D721Med (cell line): Measurements from ENCODE around the gene RABAC1.

Source experiments
- DNase-seq: peaks from one replicate; pipeline ENCODE4 v3.0.0; 2011; ENCODE audit warnings: low spot score; ENCODE audit not compliant: insufficient read length
- FAIRE-seq: peaks from 2 replicates; lab custom pipeline; 2011; peaks lifted over from hg19 to GRCh38; lab: Jason Lieb, UNC
- CTCF ChIP-seq: IDR thresholded peaks from 2 replicates; pipeline ENCODE4 v1.5.1; 2012; ENCODE audit warnings: mild to moderate bottlenecking, control low read depth; ENCODE audit not compliant: insufficient read depth; ENCODE audit errors: missing control alignments

The RABAC1 gene

DNA sequence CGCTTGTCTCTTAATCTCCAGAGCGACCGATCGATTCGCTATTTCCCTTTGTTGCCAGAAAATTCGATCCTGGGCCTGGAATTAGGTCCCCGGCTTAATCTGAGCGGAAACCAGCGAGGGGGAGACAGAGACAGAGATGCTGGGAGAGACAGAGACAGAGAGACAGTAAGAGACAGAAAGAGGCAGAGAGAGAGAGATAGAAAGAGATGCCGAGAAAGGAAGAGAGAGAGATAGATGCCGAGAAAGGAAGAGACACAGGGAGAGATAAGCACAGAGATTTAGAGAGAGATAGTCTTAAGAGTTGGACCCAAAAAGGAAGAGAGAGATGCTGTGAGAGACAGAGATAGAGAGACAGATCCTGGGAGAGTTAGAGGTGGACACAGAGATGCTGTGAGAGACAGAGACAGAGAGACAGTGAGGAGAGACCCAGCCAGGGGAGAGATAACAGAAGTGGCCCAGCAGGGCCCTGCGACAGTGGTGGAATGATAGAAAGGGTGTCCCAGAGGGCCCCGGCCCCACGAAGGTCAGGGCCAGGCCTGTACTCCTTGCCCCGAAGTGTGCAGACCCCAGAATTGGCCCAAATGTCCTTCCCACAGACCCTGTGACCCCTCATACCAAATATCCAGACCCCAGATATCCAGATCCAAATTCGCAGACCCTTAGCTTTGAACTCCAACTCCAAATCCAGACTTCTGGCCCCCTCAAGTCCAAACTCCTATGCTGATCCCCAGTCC is 32.2 kb downstream of the RABAC1 start:
- no peak for DNase-seq
- no peak for FAIRE-seq
- TF ChIP-seq CTCF, result no peak

- DNase-seq (no peak), FAIRE-seq (no peak)
- TF ChIP-seq CTCF, result no peak
Observed at GRCh38 chr19:41926028-41926762, 32.9 kb downstream of the RABAC1 start.

GRCh38 chr19:41925208-41926003 is 33.7 kb downstream of the RABAC1 start:
- no peak for FAIRE-seq
- DNase-seq, result no peak
- no peak for TF ChIP-seq CTCF

DNA sequence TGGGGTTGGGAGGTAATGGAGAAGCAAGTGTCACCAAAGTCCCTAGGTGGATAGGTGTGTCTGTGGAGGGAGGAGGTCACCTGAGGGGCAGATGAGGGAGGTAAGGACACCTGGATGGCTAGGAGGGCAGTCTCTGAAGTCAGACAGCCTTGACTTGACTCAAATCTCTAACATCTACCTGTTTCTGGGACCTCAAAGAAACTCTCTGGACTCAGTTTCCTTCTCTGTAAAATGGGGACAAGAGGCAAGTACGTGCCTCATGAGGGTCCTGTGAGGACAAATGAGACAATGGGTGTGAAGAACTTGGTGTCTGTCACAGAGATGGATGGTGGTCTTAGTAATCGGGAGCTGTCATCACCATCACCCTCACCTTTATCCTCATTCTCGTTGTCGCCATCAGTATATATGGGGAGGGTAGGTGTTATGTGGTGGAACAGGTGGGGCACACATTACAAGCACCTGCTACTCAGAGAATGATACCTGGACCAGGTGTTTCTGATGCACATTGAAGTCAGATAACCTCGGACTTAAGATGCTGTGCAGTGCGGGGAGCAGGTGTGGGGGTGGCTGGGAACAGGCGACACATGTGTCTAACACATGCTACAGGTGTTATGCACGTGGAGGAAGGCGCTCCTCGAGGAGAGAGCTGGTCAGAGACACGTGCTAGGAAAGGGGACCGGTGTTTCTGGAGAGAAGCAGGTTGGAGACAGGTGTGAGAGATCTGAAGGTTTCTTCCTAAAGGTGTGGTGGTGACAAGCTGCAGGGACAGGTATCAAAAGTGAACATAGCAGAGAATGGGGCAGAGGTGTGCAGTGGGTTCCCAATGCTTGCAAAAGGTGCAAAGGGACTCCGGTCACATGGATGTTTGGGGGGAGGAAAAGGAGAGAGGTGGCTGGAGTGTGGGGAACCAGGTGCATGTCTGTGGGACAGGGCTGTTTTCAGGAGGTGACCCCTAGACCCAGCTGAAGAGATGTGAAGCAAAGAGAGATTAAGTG is 34.7 kb downstream of the RABAC1 start:
- FAIRE-seq, result no peak
- DNase-seq, result no peak
- no peak for TF ChIP-seq CTCF

DNA sequence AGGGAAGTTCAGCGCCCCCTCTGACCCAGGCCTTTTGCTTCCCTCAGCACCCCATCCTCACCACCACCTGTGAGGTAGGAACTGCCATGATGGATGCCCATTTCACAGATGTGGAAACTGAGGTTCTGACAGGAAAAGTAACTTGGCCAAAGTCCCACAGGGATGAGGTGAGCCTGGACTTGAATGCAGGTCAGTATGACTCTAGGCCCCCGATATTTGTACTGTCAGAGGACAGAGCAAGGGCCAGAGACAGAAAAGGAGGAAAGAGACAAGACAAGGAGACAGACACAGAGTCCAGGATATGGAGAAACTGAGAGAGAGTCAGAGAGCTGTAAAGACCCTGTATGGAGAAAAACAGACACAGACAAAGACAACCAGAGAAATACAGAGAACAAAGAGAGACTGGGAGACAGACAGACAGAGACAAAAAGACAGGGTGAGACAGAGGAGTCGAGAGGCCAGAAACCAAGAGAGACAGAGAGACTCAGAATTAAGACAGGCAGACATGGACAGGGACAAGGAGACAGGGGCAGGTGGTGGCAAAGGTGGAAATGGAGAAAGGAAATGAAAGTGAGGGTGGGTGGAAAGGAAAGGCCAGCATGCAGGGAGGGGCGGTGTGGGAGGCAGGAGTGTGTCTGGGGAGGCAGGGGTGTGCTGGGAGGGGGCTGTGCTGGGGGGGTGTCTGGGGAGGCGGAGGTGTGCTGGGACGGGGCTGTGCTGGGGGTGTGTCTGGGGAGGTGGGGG is 35.9 kb downstream of the RABAC1 start:
- no peak for FAIRE-seq

More for the DNA sequence above, 35.9 kb downstream of the RABAC1 start:
- TF ChIP-seq CTCF, result no peak
- DNase-seq, result no peak
